HG03432 (cell line): ENCODE data around the gene LMF1.

Source experiments
- ATAC-seq: cut with Tn5 transposase; IDR thresholded peaks from one replicate; pipeline ENCODE4 v1.9.1; 2021; ENCODE audit warnings: mild to moderate bottlenecking, moderate library complexity; ENCODE audit not compliant: unreplicated experiment

The LMF1 gene

GRCh38 chr16:916035-916799 is 54.6 kb downstream of the LMF1 start:
- no peak for ATAC-seq

GRCh38 chr16:915546-915945 is 55.2 kb downstream of the LMF1 start:
- no peak for ATAC-seq

DNA sequence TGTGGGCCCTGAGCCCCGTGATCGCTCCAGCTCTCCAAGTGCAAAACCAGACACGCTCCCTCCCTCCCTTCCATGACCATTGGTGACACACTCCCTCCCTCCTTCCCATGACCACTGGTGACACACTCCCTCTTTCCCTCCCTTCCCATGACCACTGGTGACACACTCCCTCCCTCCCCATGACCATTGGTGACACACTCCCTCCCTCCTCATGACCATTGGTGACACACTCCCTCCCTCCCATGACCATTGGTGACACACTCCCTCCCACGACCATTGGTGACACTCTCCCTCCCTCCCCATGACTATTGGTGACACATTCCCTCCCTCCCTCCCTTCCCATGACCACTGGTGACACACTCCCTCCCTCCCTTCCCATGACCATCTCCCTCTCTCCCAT is 56.3 kb downstream of the LMF1 start:
- no peak for ATAC-seq

- ATAC-seq, result no peak
Measured at GRCh38 chr16:913817-914439, 56.9 kb downstream of the LMF1 start.

- ATAC-seq, result no peak
Measured at GRCh38 chr16:912684-913613, 57.8 kb downstream of the LMF1 start.

DNA sequence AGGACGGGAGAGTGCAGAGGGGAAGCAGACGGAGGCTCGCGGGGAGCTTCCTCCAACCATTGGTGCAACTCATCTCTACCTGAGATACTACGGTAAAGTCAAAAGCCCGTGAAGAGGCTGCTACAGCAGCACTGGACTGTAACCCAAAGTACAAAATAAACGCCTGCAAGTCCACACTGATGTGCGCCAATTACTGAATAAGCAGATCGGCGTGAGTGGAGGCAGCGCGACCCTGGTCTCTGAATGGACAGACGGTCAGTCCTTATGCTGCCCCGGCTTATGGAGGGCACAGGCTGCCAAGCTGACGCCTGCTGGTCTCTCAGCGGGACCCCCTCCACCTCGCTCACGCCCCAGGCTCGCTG is 58.5 kb downstream of the LMF1 start:
- no peak for ATAC-seq

DNA sequence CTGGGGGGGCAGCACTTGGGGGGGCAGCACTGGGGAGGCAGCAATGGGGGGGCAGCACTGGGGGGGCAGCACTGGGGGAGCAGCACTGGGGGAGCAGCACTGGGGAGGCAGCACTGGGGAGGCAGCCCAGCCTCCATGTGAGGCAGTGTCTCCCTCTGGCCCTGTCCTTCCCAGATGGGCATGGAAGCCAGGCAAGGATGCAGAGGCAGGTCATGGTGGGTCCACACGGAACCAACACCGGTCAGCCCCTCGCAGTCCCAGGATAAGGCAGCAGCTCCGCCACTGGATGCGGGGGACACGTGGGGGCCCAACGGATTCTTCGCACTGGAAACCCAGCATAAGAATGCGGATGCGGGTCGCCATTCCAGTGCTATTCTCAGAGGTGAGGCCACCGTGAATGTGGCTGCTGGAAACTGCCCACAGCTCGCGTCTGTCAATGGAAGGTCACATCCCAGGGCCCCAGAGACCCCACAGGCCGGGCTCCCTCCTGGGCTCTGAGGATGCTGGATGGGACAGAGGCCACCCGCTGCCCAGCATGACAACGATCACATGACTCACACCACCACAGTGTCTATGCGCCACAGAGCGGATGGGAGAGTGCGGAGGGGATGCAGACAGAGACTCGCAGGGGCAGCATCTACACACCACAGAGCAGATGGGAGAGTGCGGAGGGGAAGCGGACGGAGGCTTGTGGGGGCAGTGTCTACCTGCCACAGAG is 59.0 kb downstream of the LMF1 start:
- ATAC-seq, result no peak

GRCh38 chr16:911101-911500 is 59.7 kb downstream of the LMF1 start:
- no peak for ATAC-seq

DNA sequence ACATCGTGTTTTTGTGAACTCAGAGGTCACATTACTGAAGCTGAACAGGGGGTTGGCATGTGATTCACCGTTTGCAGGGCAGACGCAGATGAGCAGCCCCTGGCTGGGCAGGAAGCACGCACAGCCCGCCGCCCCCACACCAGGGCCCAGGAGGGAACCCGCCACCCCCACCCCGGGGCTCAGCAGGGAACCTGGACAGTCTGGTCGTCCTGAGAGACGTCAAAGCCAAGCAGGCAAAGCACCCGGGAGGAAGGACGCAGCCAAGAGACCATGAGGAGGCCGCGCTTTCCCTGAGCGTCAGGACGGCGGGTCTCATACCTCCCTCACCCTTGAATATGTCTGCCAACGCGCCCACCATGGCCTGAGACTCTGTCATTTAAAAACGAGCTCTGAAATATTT is 60.6 kb downstream of the LMF1 start:
- no peak for ATAC-seq

DNA sequence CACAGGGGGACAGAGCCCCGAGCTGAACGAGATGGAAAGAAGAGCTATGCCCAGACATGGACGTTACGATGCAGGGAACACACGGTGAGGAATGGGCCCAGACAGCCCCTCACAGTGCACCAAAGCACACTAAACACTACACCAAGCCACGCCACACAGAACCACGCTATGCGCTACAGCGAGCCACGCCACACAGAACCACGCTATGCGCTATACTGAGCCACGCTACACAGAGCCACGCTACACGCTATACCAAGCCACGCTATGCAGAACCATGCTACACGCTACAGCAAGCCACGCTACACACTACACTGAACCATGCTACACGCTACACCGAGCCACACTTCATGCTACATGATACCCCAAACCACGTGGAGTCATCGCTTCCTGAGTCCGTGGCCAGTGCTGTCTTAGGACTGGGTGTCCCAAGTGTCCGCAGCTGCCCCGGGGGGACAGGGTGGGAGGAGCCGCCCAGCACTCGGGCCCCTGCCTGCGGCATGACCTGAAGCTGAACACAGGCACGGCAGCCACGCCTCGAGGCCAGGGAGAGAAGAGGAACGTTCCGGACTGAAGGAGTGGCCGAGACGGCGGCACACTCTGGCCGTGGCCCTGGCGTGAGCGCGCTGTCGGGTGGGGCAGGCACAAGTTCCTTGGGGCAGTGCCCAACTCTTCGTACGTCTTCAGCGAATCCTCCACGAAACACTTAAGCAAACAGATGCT is 61.3 kb downstream of the LMF1 start:
- no peak for ATAC-seq

- ATAC-seq, result no peak
Measured at GRCh38 chr16:908526-909155, 62.1 kb downstream of the LMF1 start.

DNA sequence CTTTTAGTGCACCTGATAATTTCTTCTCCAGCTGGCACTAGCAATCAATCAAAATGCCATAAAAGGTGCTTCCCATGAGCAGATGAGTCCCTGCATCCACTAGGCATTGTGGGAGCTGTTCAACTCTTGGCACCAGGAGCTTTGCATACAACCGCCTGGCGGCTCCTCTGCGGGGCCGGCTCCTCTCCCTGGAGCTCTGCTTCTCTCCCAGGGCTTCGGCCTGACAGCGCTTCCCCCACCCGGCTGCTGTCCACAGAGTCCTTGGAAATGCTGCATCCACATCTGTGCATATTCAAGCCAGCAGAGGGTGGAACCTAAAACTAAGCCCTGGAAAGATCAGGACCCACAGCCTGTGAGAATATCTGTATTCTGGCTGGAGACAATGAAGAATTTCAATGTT is 62.9 kb downstream of the LMF1 start:
- no peak for ATAC-seq

DNA sequence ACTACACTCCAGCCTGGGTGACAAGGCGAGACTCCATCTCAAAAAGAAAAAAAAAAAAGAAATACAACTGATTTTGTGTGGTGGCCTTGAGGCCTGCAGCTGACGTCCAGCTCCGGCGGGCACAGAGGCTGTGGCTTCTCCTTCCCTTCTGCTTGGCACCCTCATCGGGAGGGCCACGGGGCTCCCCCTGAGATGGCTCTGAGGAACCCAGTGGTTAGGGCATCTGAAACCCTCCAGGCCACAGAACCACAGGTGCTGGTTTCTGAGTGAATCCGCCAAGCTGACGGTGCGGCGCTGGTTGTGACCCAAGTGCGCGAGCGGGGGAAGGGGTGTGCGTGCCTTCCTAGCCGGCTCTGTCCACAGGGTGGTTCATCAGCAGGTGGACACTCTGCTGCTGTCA is 63.4 kb downstream of the LMF1 start:
- no peak for ATAC-seq

DNA sequence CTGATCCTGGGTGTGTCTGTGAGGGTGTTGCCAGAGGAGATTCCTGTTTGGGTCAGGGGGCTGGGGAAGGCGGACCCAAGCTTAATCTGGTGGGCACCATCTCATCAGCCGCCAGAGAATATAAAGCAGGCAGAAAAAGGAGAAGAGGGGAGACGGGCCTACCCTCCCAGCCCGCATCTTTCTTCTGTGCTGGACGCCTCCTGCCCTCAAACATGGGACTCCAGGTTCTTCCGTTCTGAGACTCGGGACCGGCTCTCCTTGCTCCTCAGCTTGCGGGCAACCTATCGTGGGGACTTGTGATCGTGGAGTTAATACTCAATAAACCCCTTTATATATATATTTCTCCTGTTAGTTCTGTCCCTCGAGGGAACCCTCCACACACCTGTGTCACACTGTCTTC is 64.5 kb downstream of the LMF1 start:
- ATAC-seq, result no peak

DNA sequence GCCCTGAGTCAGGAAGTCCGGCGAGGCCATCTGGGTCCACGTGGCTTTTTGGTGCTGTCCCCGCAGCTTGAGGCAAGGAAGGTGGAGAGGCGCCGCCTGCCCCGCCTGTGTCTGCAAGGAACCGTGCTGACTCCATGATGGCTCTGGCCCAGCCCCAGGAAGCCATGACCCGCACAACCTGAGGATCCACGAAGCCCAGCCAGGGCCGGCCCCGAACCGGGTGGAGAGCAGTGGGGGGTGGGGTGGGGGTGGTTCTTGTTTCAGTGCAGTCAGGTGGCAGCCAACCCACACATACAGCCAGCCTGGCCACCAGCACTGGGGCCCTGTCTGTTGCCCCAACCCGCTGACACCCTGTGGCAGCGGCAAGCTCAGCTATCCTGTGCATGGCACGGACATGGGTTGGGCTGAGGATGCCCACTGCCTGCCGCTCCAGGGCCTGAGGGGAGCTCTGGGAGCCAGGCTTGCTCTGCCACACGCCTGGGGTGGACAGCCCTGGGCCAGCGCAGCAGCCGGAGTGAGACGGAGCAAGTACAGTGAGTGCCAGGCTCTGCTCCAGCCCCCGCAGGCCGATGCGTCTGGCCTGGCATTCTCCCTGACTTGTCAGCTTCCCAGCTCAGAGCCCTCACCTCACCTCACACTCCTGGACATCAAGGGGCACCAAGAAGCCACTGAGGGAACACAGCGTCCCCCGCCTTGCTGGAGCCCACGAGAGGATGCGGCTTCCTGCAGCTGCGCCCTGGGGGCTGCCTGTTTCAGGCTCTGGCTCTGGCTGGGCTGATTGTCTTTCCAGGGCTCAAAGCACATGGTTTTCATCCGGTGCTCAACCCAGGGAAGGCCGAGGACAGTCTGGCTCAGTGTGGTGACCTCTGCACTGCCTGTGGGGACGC is 68.8 kb downstream of the LMF1 start:
- ATAC-seq, result no peak

DNA sequence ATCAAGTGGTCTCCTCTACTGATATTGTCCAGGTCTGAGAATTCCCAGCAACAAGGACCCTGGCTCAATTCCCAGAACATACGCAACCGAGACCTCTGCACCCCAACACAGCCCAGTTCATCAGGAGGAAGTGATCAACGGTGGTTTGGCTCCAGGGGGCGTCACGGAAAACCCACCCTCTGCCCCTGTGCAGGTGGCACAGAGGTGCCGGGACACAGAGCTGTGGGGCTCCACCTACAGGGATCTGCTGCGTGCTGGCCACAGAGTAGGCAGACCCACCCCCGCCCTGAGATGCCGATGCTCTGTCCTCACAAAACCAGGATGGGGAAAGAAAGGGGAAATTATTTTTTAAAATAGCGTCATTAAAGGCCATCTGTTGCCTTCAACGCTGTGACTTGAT is 69.6 kb downstream of the LMF1 start:
- ATAC-seq, result no peak

GRCh38 chr16:900211-900610 is 70.6 kb downstream of the LMF1 start:
- no peak for ATAC-seq

- ATAC-seq, result no peak
Measured at GRCh38 chr16:899683-900060, 71.1 kb downstream of the LMF1 start.
